HepG2 (cell line): Measurements from ENCODE around the gene MEIG1. TPM values are rescaled to one million over a fixed set of nuclear protein-coding genes. Genes with fewer than 3 reads are reported as not detected.

ENCODE experiments used
- AHR ChIP-seq: IDR thresholded peaks from 2 replicates; pipeline ENCODE4 v1.6.1; 2018; ENCODE audit warnings: missing genetic modification reagents, missing compliant biosample characterization
- ATF7-NPFF ChIP-seq: sonication (generic); formaldehyde crosslinking; IDR thresholded peaks from 2 replicates; pipeline ENCODE4 v1.8.1; 2023; ENCODE audit warnings: mild to moderate bottlenecking, low read depth, missing genetic modification reagents, moderate library complexity
- ATRX ChIP-seq: sonication (generic); formaldehyde crosslinking; IDR thresholded peaks from 2 replicates; pipeline ENCODE4 v1.4.0; 2020; ENCODE audit warnings: missing genetic modification reagents, borderline replicate concordance
- CREM ChIP-seq, 2 experiments: sonication (generic) in 1 of 2; formaldehyde crosslinking in 1 of 2; IDR thresholded peaks; 2 replicates each; pipeline versions ENCODE4 v1.4.0 to v1.6.1; 2016 to 2020; ENCODE audit warnings: antibody characterized with exemption in 1 of 2, mild to moderate bottlenecking in 1 of 2, missing genetic modification reagents in 1 of 2
- FOXA1 ChIP-seq, 2 experiments: fragments of 450-650 bp in 1 of 2; sonication (generic) in 1 of 2; formaldehyde crosslinking in 1 of 2; IDR thresholded peaks; 2 replicates each; pipeline versions ENCODE4 v1.4.0 to v1.6.1; 2016 to 2020; ENCODE audit warnings: missing genetic modification reagents in 1 of 2
- MED13 ChIP-seq: sonication (generic); formaldehyde crosslinking; IDR thresholded peaks from 2 replicates; pipeline ENCODE4 v1.5.0; 2020; ENCODE audit warnings: missing genetic modification reagents
- NR2F2 ChIP-seq: IDR thresholded peaks from 2 replicates; pipeline ENCODE4 v1.6.1; 2012; ENCODE audit warnings: low read depth, inconsistent platforms, borderline replicate concordance
- POLR2A ChIP-seq, 2 experiments: IDR thresholded peaks; 2 replicates each; pipeline ENCODE4 v1.6.1; 2011; ENCODE audit warnings: low read depth in 2 of 2, low read length in 2 of 2, mild to moderate bottlenecking in 1 of 2, moderate library complexity in 1 of 2; ENCODE audit not compliant: insufficient read depth in 1 of 2
- POLR2AphosphoS2 ChIP-seq: IDR thresholded peaks from 2 replicates; pipeline ENCODE4 v1.6.1; 2011; ENCODE audit warnings: low read depth, low read length, improper control_type of control experiment
- POLR2AphosphoS5 ChIP-seq: IDR thresholded peaks from 2 replicates; pipeline ENCODE4 v1.6.1; 2012; ENCODE audit warnings: low read depth, low read length
- TCF7 ChIP-seq: sonication (generic); IDR thresholded peaks from 2 replicates; pipeline ENCODE4 v1.6.1; 2016; ENCODE audit warnings: antibody characterized with exemption, low read depth
- ZC3H4 ChIP-seq: sonication (generic); formaldehyde crosslinking; IDR thresholded peaks from 2 replicates; pipeline ENCODE4 v1.4.0; 2020; ENCODE audit warnings: missing genetic modification reagents, borderline replicate concordance
- ZFP82 ChIP-seq: sonication (generic); formaldehyde crosslinking; IDR thresholded peaks from 2 replicates; pipeline ENCODE4 v1.5.1; 2020; ENCODE audit warnings: mild to moderate bottlenecking, missing genetic modification reagents, borderline replicate concordance
- ZKSCAN8 ChIP-seq: IDR thresholded peaks from 2 replicates; pipeline ENCODE4 v1.6.1; 2016; ENCODE audit warnings: borderline replicate concordance, missing genetic modification reagents, missing compliant biosample characterization
- ZNF224 ChIP-seq: sonication (generic); formaldehyde crosslinking; IDR thresholded peaks from 2 replicates; pipeline ENCODE4 v1.5.0; 2020; ENCODE audit warnings: mild to moderate bottlenecking, missing genetic modification reagents
- ZNF432 ChIP-seq: sonication (generic); formaldehyde crosslinking; IDR thresholded peaks from 2 replicates; pipeline ENCODE4 v1.5.0; 2020; ENCODE audit warnings: missing genetic modification reagents, mild to moderate bottlenecking, borderline replicate concordance
- ZNF598 ChIP-seq: sonication (generic); formaldehyde crosslinking; IDR thresholded peaks from 2 replicates; pipeline ENCODE4 v1.5.1; 2020; ENCODE audit warnings: mild to moderate bottlenecking, missing genetic modification reagents, borderline replicate concordance
- ZNF790 ChIP-seq: sonication (generic); formaldehyde crosslinking; IDR thresholded peaks from 2 replicates; pipeline ENCODE4 v1.8.0; 2022; ENCODE audit warnings: missing genetic modification reagents, mild to moderate bottlenecking, borderline replicate concordance
- ZNF839 ChIP-seq: sonication (generic); formaldehyde crosslinking; IDR thresholded peaks from 2 replicates; pipeline ENCODE4 v1.4.0; 2020; ENCODE audit warnings: missing genetic modification reagents, mild to moderate bottlenecking, borderline replicate concordance
- ZSCAN20 ChIP-seq: sonication (generic); formaldehyde crosslinking; IDR thresholded peaks from 2 replicates; pipeline ENCODE4 v1.4.0; 2020; ENCODE audit warnings: missing genetic modification reagents, mild to moderate bottlenecking, borderline replicate concordance
- polyA plus RNA-seq, 8 experiments: library from polyadenylated mRNA; depleted of rRNA in 3 of 8; stranded (reverse) in 7 of 8; unstranded in 1 of 8; fragments of >200 nt; fragmentation: Illumina TruSeq in 4 of 8; extraction: Trizol in 4 of 8; gene quantifications; 2 replicates each; pipeline versions ENCODE4 v1.2.1 to v1.2.3, GENCODE V29; 2011 to 2016; ENCODE audit warnings: low read depth in 4 of 8, missing spikeins in 1 of 8, mixed read lengths in 1 of 8; ENCODE audit not compliant: insufficient read depth in 1 of 8
- total RNA-seq, 5 experiments: library from RNA; depleted of rRNA; stranded (reverse); fragments of >200 nt; fragmentation: Illumina TruSeq; extraction: Trizol; gene quantifications; 2 replicates each; pipeline ENCODE4 v1.2.3, GENCODE V29; 2016; ENCODE audit warnings: low read depth in 1 of 5
- TF ChIP-seq, protein P1 (sequence below): IDR thresholded peaks from 2 replicates; pipeline ENCODE4 v1.6.1; 2016; ENCODE audit warnings: missing compliant biosample characterization, missing genetic modification reagents, borderline replicate concordance
- TF ChIP-seq, protein P2 (sequence below), 2 experiments: sonication (generic) in 1 of 2; formaldehyde crosslinking in 1 of 2; IDR thresholded peaks; 2 replicates each; pipeline versions ENCODE4 v1.5.1 to v1.6.1; 2011 to 2020; ENCODE audit warnings: borderline replicate concordance in 1 of 2, low read depth in 1 of 2, low read length in 1 of 2, mild to moderate bottlenecking in 1 of 2, missing genetic modification reagents in 1 of 2, moderate library complexity in 1 of 2
- TF ChIP-seq, protein P3 (sequence below): sonication (generic); formaldehyde crosslinking; IDR thresholded peaks from 2 replicates; pipeline ENCODE4 v1.4.0; 2020; ENCODE audit warnings: missing genetic modification reagents, low read depth, mild to moderate bottlenecking, borderline replicate concordance
- TF ChIP-seq, protein P4 (sequence below): sonication (generic); formaldehyde crosslinking; IDR thresholded peaks from 2 replicates; pipeline ENCODE4 v1.5.0; 2020; ENCODE audit warnings: missing genetic modification reagents

The MEIG1 gene
- total and polyA plus RNA-seq, 2 of the 13 experiments (the other 11 are each of a cell fraction or from before 2014, with no cell fraction given) = not detected

DNA sequence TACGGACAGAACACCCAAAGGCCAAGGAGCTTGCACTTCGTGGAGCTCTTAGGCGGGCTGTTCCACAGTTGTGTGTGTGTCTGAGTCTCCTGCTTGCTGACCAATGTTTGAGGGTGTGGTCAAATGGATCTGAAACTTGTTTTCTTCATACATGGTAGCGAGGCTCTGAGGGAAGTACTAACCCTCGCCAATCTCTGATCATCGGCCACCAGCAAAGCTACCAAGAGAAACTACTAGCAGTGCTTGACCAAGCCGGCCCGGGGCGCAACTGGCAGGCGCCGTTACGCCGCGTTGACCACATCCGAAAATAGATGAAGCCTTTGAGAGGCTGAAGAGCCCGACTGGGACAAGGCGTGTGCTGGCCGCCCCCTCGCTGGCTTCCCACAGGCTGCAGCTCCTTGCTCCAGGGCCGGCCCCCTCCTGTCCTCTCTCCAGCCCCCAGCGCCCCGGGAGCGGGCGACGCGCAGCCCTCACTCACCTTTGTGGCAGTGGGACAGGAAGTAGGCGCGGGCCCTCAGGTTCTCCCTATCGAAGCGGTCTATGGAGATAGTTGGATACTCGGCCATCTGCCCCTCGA, 5.7 kb upstream of the MEIG1 start (continued):
- TF ChIP-seq POLR2AphosphoS5 = no peak
- 0 out of 2 replicates have a peak, but pooled peaks have one; percentile 16 for TF ChIP-seq ZKSCAN8 (CRISPR knock-in tag)
- no peak for TF ChIP-seq ZNF224 (CRISPR knock-in tag)
- TF ChIP-seq CREM (IDR thresholded peaks at IDR 0.05) = no peak
- no peak for TF ChIP-seq CREM (CRISPR knock-in tag; IDR thresholded peaks at IDR 0.05)
- TF ChIP-seq POLR2AphosphoS2 = no peak
- TF ChIP-seq, protein P1, sequence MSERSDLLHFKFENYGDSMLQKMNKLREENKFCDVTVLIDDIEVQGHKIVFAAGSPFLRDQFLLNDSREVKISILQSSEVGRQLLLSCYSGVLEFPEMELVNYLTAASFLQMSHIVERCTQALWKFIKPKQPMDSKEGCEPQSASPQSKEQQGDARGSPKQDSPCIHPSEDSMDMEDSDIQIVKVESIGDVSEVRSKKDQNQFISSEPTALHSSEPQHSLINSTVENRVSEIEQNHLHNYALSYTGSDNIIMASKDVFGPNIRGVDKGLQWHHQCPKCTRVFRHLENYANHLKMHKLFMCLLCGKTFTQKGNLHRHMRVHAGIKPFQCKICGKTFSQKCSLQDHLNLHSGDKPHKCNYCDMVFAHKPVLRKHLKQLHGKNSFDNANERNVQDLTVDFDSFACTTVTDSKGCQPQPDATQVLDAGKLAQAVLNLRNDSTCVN (CRISPR knock-in tag) = no peak
- TF ChIP-seq ZSCAN20 = peak; percentile 68; the same call in 1 of the 2 replicates
- TF ChIP-seq ZNF839 = no peak
- TF ChIP-seq ATRX (CRISPR knock-in tag) = no peak
- no peak for TF ChIP-seq ZC3H4 (CRISPR knock-in tag)
- no peak for TF ChIP-seq NR2F2
- no peak for TF ChIP-seq POLR2A (IDR thresholded peaks at IDR 0.05; ENCODE audit: insufficient read depth in 1 of 2, low read depth in 2 of 2, low read length in 2 of 2)
- TF ChIP-seq ZNF432 (CRISPR knock-in tag) = no peak
- no peak for TF ChIP-seq TCF7
- no peak for TF ChIP-seq ZFP82
- TF ChIP-seq FOXA1 (IDR thresholded peaks at IDR 0.05) = no peak
- no peak for TF ChIP-seq FOXA1 (CRISPR knock-in tag; IDR thresholded peaks at IDR 0.05)
- TF ChIP-seq, protein P2, sequence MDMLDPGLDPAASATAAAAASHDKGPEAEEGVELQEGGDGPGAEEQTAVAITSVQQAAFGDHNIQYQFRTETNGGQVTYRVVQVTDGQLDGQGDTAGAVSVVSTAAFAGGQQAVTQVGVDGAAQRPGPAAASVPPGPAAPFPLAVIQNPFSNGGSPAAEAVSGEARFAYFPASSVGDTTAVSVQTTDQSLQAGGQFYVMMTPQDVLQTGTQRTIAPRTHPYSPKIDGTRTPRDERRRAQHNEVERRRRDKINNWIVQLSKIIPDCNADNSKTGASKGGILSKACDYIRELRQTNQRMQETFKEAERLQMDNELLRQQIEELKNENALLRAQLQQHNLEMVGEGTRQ (IDR thresholded peaks at IDR 0.05; ENCODE audit: low read depth, low read length) = no peak
- TF ChIP-seq, protein P2 (CRISPR knock-in tag; IDR thresholded peaks at IDR 0.05; ENCODE audit: borderline replicate concordance) = no peak
- 0 out of 2 replicates have a peak, but pooled peaks have one; percentile 54 for TF ChIP-seq MED13 (CRISPR knock-in tag)
- TF ChIP-seq, protein P3, sequence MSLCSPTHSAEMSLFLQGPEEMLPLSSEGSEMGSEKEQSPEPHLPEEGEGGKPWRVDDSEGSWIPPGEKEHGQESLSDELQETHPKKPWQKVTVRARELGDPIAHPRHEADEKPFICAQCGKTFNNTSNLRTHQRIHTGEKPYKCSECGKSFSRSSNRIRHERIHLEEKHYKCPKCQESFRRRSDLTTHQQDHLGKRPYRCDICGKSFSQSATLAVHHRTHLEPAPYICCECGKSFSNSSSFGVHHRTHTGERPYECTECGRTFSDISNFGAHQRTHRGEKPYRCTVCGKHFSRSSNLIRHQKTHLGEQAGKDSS (CRISPR knock-in tag) = no peak
- no peak for TF ChIP-seq ZNF790 (CRISPR knock-in tag)
- TF ChIP-seq ATF7-NPFF = no peak
- TF ChIP-seq, protein P4, sequence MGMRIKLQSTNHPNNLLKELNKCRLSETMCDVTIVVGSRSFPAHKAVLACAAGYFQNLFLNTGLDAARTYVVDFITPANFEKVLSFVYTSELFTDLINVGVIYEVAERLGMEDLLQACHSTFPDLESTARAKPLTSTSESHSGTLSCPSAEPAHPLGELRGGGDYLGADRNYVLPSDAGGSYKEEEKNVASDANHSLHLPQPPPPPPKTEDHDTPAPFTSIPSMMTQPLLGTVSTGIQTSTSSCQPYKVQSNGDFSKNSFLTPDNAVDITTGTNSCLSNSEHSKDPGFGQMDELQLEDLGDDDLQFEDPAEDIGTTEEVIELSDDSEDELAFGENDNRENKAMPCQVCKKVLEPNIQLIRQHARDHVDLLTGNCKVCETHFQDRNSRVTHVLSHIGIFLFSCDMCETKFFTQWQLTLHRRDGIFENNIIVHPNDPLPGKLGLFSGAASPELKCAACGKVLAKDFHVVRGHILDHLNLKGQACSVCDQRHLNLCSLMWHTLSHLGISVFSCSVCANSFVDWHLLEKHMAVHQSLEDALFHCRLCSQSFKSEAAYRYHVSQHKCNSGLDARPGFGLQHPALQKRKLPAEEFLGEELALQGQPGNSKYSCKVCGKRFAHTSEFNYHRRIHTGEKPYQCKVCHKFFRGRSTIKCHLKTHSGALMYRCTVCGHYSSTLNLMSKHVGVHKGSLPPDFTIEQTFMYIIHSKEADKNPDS (CRISPR knock-in tag) = 0 out of 2 replicates have a peak, but pooled peaks have one; percentile 5
- no peak for TF ChIP-seq AHR
- peak; percentile 80; the same call in 1 of the 2 replicates for TF ChIP-seq ZNF598 (CRISPR knock-in tag)
